Panc1 (cell line): ENCODE results near the gene UPF3A. TPM values are rescaled to one million over a fixed set of nuclear protein-coding genes. Genes with fewer than 3 reads are reported as not detected.

ENCODE experiments used
- ATAC-seq: fragments of 200-7000 bp; cut with Tn5 transposase; 2 replicates; pipeline ENCODE4 v1.9.1; 2020; ENCODE audit warnings: mild to moderate bottlenecking, moderate library complexity
- BruUV-seq: library from RNA; stranded (reverse); fragments of 400-500 nt; replicated peaks from 2 replicates; lab custom pipeline; 2021; lab: Mats Ljungman, UMichigan
- CTCF ChIA-PET: fragments of 300-600 bp; sonication (Branson Sonifier 250); formaldehyde crosslinking; loops from one replicate; lab custom pipeline; 2022; ENCODE audit warnings: antibody characterized with exemption; lab: Charles Lee
- POLR2A ChIA-PET: fragments of 300-600 bp; sonication (Branson Sonifier 250); formaldehyde crosslinking; loops from one replicate; lab custom pipeline; 2022; ENCODE audit warnings: antibody characterized with exemption; lab: Charles Lee
- DNase-seq: peaks from one replicate; pipeline ENCODE4 v3.0.0-alpha.2; 2010; ENCODE audit warnings: low read depth, low spot score
- H3K27ac ChIP-seq: 2 replicates; pipeline ENCODE4 v1.5.1; 2011; ENCODE audit warnings: mild to moderate bottlenecking, low read length, inconsistent platforms
- H3K27me3 ChIP-seq: fragments of 200-500 bp; sonication (Bioruptor generic); 2 replicates; pipeline ENCODE4 v1.6.0; 2014; ENCODE audit warnings: low read length, inconsistent platforms; ENCODE audit not compliant: control insufficient read depth, insufficient read depth
- H3K36me3 ChIP-seq: fragments of 200-500 bp; sonication (Bioruptor generic); 2 replicates; pipeline ENCODE4 v1.5.1; 2014; ENCODE audit warnings: inconsistent platforms, mild to moderate bottlenecking, low read length, moderate library complexity; ENCODE audit not compliant: control insufficient read depth, insufficient read depth
- H3K4me1 ChIP-seq: 2 replicates; pipeline ENCODE4 v1.5.1; 2011; ENCODE audit warnings: inconsistent platforms, mild to moderate bottlenecking, low read length, moderate library complexity; ENCODE audit not compliant: control insufficient read depth, insufficient read depth
- H3K4me3 ChIP-seq, 2 experiments: 2 replicates each; pipeline ENCODE4 v1.5.1; 2011 to 2012; ENCODE audit warnings: low read depth in 2 of 2, low read length in 2 of 2, mild to moderate bottlenecking in 2 of 2, inconsistent platforms in 1 of 2, moderate library complexity in 1 of 2
- H3K9me3 ChIP-seq: fragments of 200-500 bp; sonication (Bioruptor generic); 2 replicates; pipeline ENCODE4 v1.5.1; 2014; ENCODE audit warnings: low read depth, mild to moderate bottlenecking, inconsistent platforms, low read length, moderate library complexity; ENCODE audit not compliant: control insufficient read depth, insufficient read depth
- CTCF ChIP-seq: fragments of 450-650 bp; IDR thresholded peaks from 2 replicates; pipeline ENCODE4 v1.5.1; 2017; ENCODE audit warnings: mild to moderate bottlenecking
- POLR2AphosphoS5 ChIP-seq: IDR thresholded peaks from 2 replicates; pipeline ENCODE4 v1.6.1; 2012; ENCODE audit warnings: mild to moderate bottlenecking, low read depth, low read length, moderate library complexity
- REST ChIP-seq, 2 experiments: IDR thresholded peaks; 2 replicates each; pipeline ENCODE4 v1.6.1; 2011 to 2012; ENCODE audit warnings: low read depth in 2 of 2, control low read depth in 1 of 2, low read length in 1 of 2, mild to moderate bottlenecking in 1 of 2, moderate library complexity in 1 of 2; ENCODE audit not compliant: insufficient read depth in 1 of 2
- SIN3A ChIP-seq: IDR thresholded peaks from 2 replicates; pipeline ENCODE4 v1.6.1; 2012; ENCODE audit warnings: low read depth, mild to moderate bottlenecking, low read length, moderate library complexity, borderline replicate concordance; ENCODE audit not compliant: insufficient read depth
- TCF7L2 ChIP-seq: IDR thresholded peaks from 2 replicates; pipeline ENCODE4 v1.6.1; 2011; ENCODE audit warnings: mild to moderate bottlenecking, low read depth, low read length, inconsistent platforms
- in situ Hi-C: cut with HindIII; loops from 2 replicates; pipeline ENCODE4 v1.10.0; 2016; ENCODE audit warnings: low sequenced_read_pairs, low pct_unique_long_range_greater_than_20kb
- intact Hi-C: fragments of 100-400 bp; cut with micrococcal nuclease; formaldehyde crosslinking; loops from one replicate; pipeline ENCODE4 v1.10.0; 2022; ENCODE audit not compliant: unreplicated experiment
- total RNA-seq: library from RNA; stranded (reverse); gene quantifications from one replicate; pipeline ENCODE4 v1.2.1, GENCODE V29; 2021; ENCODE audit not compliant: unreplicated experiment

Gene UPF3A
- total RNA-seq, 1 experiment from 2014 or later, result 36.3 TPM

- BruUV-seq, result no TSS peak
- no peak for TF ChIP-seq REST (IDR thresholded peaks at IDR 0.05; ENCODE audit: insufficient read depth in 1 of 2, low read depth in 2 of 2, low read length in 1 of 2)
- TF ChIP-seq POLR2AphosphoS5, result no peak
- no peak for TF ChIP-seq SIN3A
- no peak for TF ChIP-seq TCF7L2
- TF ChIP-seq CTCF, result no peak
- intact Hi-C loops (no loop called here), in situ Hi-C loops (no loop called here)
- DNase-seq (no peak), ATAC-seq (no peak)
- Histone ChIP-seq H3K9me3 (no peaks in the 10 kb centered on the region), H3K4me3 (no peak overlapping the region), H3K27me3 (no peaks in the 10 kb centered on the region), H3K4me1 (no peaks in the 10 kb centered on the region), H3K27ac (no peak overlapping the region), H3K36me3 (peaks cover 18% of the 10 kb centered on the region)
- ChIA-PET CTCF (no interaction called here), POLR2A (no interaction called here)
Measured at GRCh38 chr13:114258589-114258988, 22.8 kb upstream of the UPF3A start.

- in situ Hi-C loops (no loop called here), intact Hi-C loops (no loop called here)
- ChIA-PET POLR2A (no interaction called here), CTCF (no interaction called here)
- no peak for ATAC-seq
- Histone ChIP-seq H3K27ac (no peak overlapping the region), H3K4me1 (no peaks in the 10 kb centered on the region), H3K36me3 (peaks cover 18% of the 10 kb centered on the region), H3K9me3 (no peaks in the 10 kb centered on the region), H3K27me3 (no peaks in the 10 kb centered on the region), H3K4me3 (no peak overlapping the region)
- BruUV-seq, result no TSS peak
- no peak for DNase-seq
- no peak for TF ChIP-seq REST (IDR thresholded peaks at IDR 0.05; ENCODE audit: insufficient read depth in 1 of 2, low read depth in 2 of 2, low read length in 1 of 2)
- TF ChIP-seq TCF7L2, result no peak
- no peak for TF ChIP-seq SIN3A
- TF ChIP-seq CTCF, result no peak
- no peak for TF ChIP-seq POLR2AphosphoS5
Measured at GRCh38 chr13:114259374-114259773, 22.0 kb upstream of the UPF3A start.
